ENCODE measurements around the gene AOC1. TPM values are rescaled to one million over a fixed set of nuclear protein-coding genes. Genes with fewer than 3 reads are reported as not detected.

The AOC1 gene
- total RNA-seq, 2 experiments from 2014 or later, result not detected

GRCh38 chr7:150824379-150825177 lies 27.7 kb upstream of the AOC1 start:
- no peak overlapping the region for H3K27ac ChIP-seq (ENCODE audit: low read depth in 1 of 2, low read length in 2 of 2)
- Mint-ChIP-seq H3K27me3 (peaks cover 26% of the 10 kb centered on the region), H3K4me3 (no peak overlapping the region), H3K36me3 (ENCODE audit: low read depth) (no peaks in the 10 kb centered on the region), H3K27ac (no peak overlapping the region), H3K9me3 (no peaks in the 10 kb centered on the region), H3K4me1 (ENCODE audit: low read depth) (no peaks in the 10 kb centered on the region)
- peaks cover 0 to 5% of the 10 kb centered on the region in 2 experiments for H3K27me3 ChIP-seq (ENCODE audit: control insufficient read depth in 1 of 2, insufficient read depth in 2 of 2, low read length in 2 of 2)
- intact Hi-C loops (cut with DNase I, micrococcal nuclease), result no loop called here
- DNase-seq (no peak), ATAC-seq (ENCODE audit: poor library complexity) (no peak)
- CTCF ChIA-PET, result no interaction called here
- POLR2A ChIA-PET, result no interaction called here
- H3K36me3 ChIP-seq (ENCODE audit: insufficient read depth, low read length), result no peaks in the 10 kb centered on the region
- TF ChIP-seq, protein P1, sequence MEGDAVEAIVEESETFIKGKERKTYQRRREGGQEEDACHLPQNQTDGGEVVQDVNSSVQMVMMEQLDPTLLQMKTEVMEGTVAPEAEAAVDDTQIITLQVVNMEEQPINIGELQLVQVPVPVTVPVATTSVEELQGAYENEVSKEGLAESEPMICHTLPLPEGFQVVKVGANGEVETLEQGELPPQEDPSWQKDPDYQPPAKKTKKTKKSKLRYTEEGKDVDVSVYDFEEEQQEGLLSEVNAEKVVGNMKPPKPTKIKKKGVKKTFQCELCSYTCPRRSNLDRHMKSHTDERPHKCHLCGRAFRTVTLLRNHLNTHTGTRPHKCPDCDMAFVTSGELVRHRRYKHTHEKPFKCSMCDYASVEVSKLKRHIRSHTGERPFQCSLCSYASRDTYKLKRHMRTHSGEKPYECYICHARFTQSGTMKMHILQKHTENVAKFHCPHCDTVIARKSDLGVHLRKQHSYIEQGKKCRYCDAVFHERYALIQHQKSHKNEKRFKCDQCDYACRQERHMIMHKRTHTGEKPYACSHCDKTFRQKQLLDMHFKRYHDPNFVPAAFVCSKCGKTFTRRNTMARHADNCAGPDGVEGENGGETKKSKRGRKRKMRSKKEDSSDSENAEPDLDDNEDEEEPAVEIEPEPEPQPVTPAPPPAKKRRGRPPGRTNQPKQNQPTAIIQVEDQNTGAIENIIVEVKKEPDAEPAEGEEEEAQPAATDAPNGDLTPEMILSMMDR (IDR thresholded peaks at IDR 0.05), result no peak
- H3K9me3 ChIP-seq (ENCODE audit: control insufficient read depth in 1 of 2, insufficient read depth in 1 of 2, low read length in 2 of 2), result peaks cover 4 to 13% of the 10 kb centered on the region in 2 experiments
- H3K4me1 ChIP-seq (ENCODE audit: insufficient read depth, low read length), result no peaks in the 10 kb centered on the region
- H3K4me3 ChIP-seq (ENCODE audit: low read length), result no peak overlapping the region

- no peaks in the 10 kb centered on the region for H3K36me3 ChIP-seq (ENCODE audit: insufficient read depth, low read length)
- DNase-seq, result no peak
- intact Hi-C loops (cut with DNase I, micrococcal nuclease), result no loop called here
- H3K4me3 ChIP-seq (ENCODE audit: low read length), result no peak overlapping the region
- no peak overlapping the region for H3K27ac ChIP-seq (ENCODE audit: low read depth in 1 of 2, low read length in 2 of 2)
- POLR2A ChIA-PET, result no interaction called here
- Mint-ChIP-seq H3K36me3 (ENCODE audit: low read depth) (no peaks in the 10 kb centered on the region), H3K4me1 (ENCODE audit: low read depth) (no peaks in the 10 kb centered on the region), H3K27ac (no peak overlapping the region), H3K27me3 (peaks cover 40% of the 10 kb centered on the region), H3K4me3 (no peak overlapping the region), H3K9me3 (no peaks in the 10 kb centered on the region)
- H3K4me1 ChIP-seq (ENCODE audit: insufficient read depth, low read length), result no peaks in the 10 kb centered on the region
- peaks cover 4 to 7% of the 10 kb centered on the region in 2 experiments for H3K9me3 ChIP-seq (ENCODE audit: control insufficient read depth in 1 of 2, insufficient read depth in 1 of 2, low read length in 2 of 2)
- ATAC-seq (ENCODE audit: poor library complexity), result no peak
- H3K27me3 ChIP-seq (ENCODE audit: control insufficient read depth in 1 of 2, insufficient read depth in 2 of 2, low read length in 2 of 2), result peaks cover 4 to 9% of the 10 kb centered on the region in 2 experiments
- CTCF ChIA-PET, result no interaction called here
- TF ChIP-seq, protein P1 (IDR thresholded peaks at IDR 0.05), result no peak
Measured at GRCh38 chr7:150826061-150826849, 26.1 kb upstream of the AOC1 start.

- H3K9me3 ChIP-seq (ENCODE audit: control insufficient read depth in 1 of 2, insufficient read depth in 1 of 2, low read length in 2 of 2), result peaks cover 0 to 5% of the 10 kb centered on the region in 2 experiments
- no peak overlapping the region for H3K4me3 ChIP-seq (ENCODE audit: low read length)
- ATAC-seq (ENCODE audit: poor library complexity), result no peak
- no peaks in the 10 kb centered on the region for H3K36me3 ChIP-seq (ENCODE audit: insufficient read depth, low read length)
- intact Hi-C loops (cut with DNase I, micrococcal nuclease), result no loop called here
- Mint-ChIP-seq H3K9me3 (no peaks in the 10 kb centered on the region), H3K4me1 (ENCODE audit: low read depth) (no peaks in the 10 kb centered on the region), H3K36me3 (ENCODE audit: low read depth) (no peaks in the 10 kb centered on the region), H3K27me3 (peaks cover 44% of the 10 kb centered on the region), H3K27ac (no peak overlapping the region), H3K4me3 (no peak overlapping the region)
- ChIA-PET CTCF (no interaction called here), POLR2A (no interaction called here)
- H3K27ac ChIP-seq (ENCODE audit: low read depth in 1 of 2, low read length in 2 of 2), result no peak overlapping the region
- TF ChIP-seq, protein P1 (IDR thresholded peaks at IDR 0.05), result no peak
- H3K4me1 ChIP-seq (ENCODE audit: insufficient read depth, low read length), result no peaks in the 10 kb centered on the region
- H3K27me3 ChIP-seq (ENCODE audit: control insufficient read depth in 1 of 2, insufficient read depth in 2 of 2, low read length in 2 of 2), result peaks cover 10 to 17% of the 10 kb centered on the region in 2 experiments
- no peak for DNase-seq
Measured at GRCh38 chr7:150828384-150828783, 23.9 kb upstream of the AOC1 start.
